ENCODE measurements around the gene SLC35A4. TPM values are rescaled to one million over a fixed set of nuclear protein-coding genes. Genes with fewer than 3 reads are reported as not detected.
"Not testable (repeated sequence)": the region's sequence is repeated elsewhere in the genome, so short reads cannot be mapped to it uniquely, and the experiment has no call there.

Gene SLC35A4
- total RNA-seq, 1 donor from 2014 or later, result 46.2 TPM

GRCh38 chr5:140602147-140602546, 37.5 kb downstream of the SLC35A4 start:
- Histone ChIP-seq H3K4me3 (no peak overlapping the region), H3K36me3 (no peaks in the 10 kb centered on the region), H3K4me1 (no peaks in the 10 kb centered on the region), H3K27ac (peak overlapping the region in 1 of 2 donors; percentile 44), H3K27me3 (no peaks in the 10 kb centered on the region), H3K9me3 (no peaks in the 10 kb centered on the region)
- TF ChIP-seq CTCF (IDR thresholded peaks at IDR 0.05), result no peak
- no peak for DNase-seq (ENCODE audit: low spot score in 2 of 2)
- intact Hi-C loops (cut with DNase I), result no loop called here

- H3K27me3 ChIP-seq; intact Hi-C loops (cut with DNase I); H3K36me3 ChIP-seq; DNase-seq (ENCODE audit: low spot score in 2 of 2); H3K9me3 ChIP-seq; H3K4me1 ChIP-seq; H3K4me3 ChIP-seq; H3K27ac ChIP-seq: not testable (repeated sequence)
Measured at GRCh38 chr5:140603446-140603698, 38.7 kb downstream of the SLC35A4 start.

GRCh38 chr5:140603734-140604133, 39.1 kb downstream of the SLC35A4 start:
- intact Hi-C loops (cut with DNase I), result no loop called here
- H3K4me3 ChIP-seq, result no peak overlapping the region
- H3K36me3 ChIP-seq, result no peaks in the 10 kb centered on the region
- no peak for TF ChIP-seq CTCF (IDR thresholded peaks at IDR 0.05)
- no peaks in the 10 kb centered on the region for H3K9me3 ChIP-seq
- H3K27ac ChIP-seq, result no peak overlapping the region
- H3K4me1 ChIP-seq, result no peaks in the 10 kb centered on the region
- no peaks in the 10 kb centered on the region for H3K27me3 ChIP-seq
- DNase-seq (ENCODE audit: low spot score in 2 of 2), result no peak

- Histone ChIP-seq H3K4me3 (no peak overlapping the region), H3K4me1 (no peaks in the 10 kb centered on the region), H3K27ac (no peak overlapping the region), H3K27me3 (no peaks in the 10 kb centered on the region), H3K36me3 (no peaks in the 10 kb centered on the region), H3K9me3 (no peaks in the 10 kb centered on the region)
- intact Hi-C loops (cut with DNase I), result no loop called here
- no peak for TF ChIP-seq CTCF (IDR thresholded peaks at IDR 0.05)
- no peak for DNase-seq (ENCODE audit: low spot score in 2 of 2)
Measured at GRCh38 chr5:140605879-140606278, 41.3 kb downstream of the SLC35A4 start.

- Histone ChIP-seq H3K4me1 (no peaks in the 10 kb centered on the region), H3K4me3 (no peak overlapping the region), H3K27me3 (no peaks in the 10 kb centered on the region), H3K36me3 (no peaks in the 10 kb centered on the region), H3K27ac (no peak overlapping the region), H3K9me3 (no peaks in the 10 kb centered on the region)
- no peak for TF ChIP-seq CTCF (IDR thresholded peaks at IDR 0.05)
- DNase-seq (ENCODE audit: low spot score in 2 of 2), result no peak
- intact Hi-C loops (cut with DNase I), result no loop called here
Measured at GRCh38 chr5:140607031-140607430, 42.4 kb downstream of the SLC35A4 start.

GRCh38 chr5:140608722-140609121, 44.1 kb downstream of the SLC35A4 start:
- no peak for TF ChIP-seq CTCF (IDR thresholded peaks at IDR 0.05)
- no peaks in the 10 kb centered on the region for H3K4me1 ChIP-seq
- intact Hi-C loops (cut with DNase I), result no loop called here
- no peak overlapping the region for H3K27ac ChIP-seq
- H3K27me3 ChIP-seq, result no peaks in the 10 kb centered on the region
- H3K36me3 ChIP-seq, result no peaks in the 10 kb centered on the region
- H3K4me3 ChIP-seq, result no peak overlapping the region
- H3K9me3 ChIP-seq, result no peaks in the 10 kb centered on the region
- no peak for DNase-seq (ENCODE audit: low spot score in 2 of 2)
